SHP77 (cell line): ENCODE measurements around the gene B4GALT1.

Experiments
- DNase-seq, 2 experiments: peaks; one replicate each; lab custom pipeline; 2025; lab: John Stamatoyannopoulos, UW

B4GALT1 gene

GRCh38 chr9:33123407-33124031, 43.6 kb downstream of the B4GALT1 start:
- no peak for DNase-seq

- DNase-seq = no peak
Observed at GRCh38 chr9:33120620-33121019, 46.5 kb downstream of the B4GALT1 start.

- no peak for DNase-seq
Observed at GRCh38 chr9:33117796-33118195, 49.3 kb downstream of the B4GALT1 start.

GRCh38 chr9:33117306-33117705, 49.8 kb downstream of the B4GALT1 start:
- no peak for DNase-seq

GRCh38 chr9:33116860-33117259, 50.3 kb downstream of the B4GALT1 start:
- no peak for DNase-seq

GRCh38 chr9:33114746-33115145, 52.4 kb downstream of the B4GALT1 start:
- no peak for DNase-seq

- DNase-seq = no peak
Observed at GRCh38 chr9:33113799-33114547, 53.2 kb downstream of the B4GALT1 start.

GRCh38 chr9:33112094-33112493, 55.0 kb downstream of the B4GALT1 start:
- DNase-seq = no peak

GRCh38 chr9:33111631-33112030, 55.5 kb downstream of the B4GALT1 start:
- no peak for DNase-seq

GRCh38 chr9:33110686-33111085, 56.5 kb downstream of the B4GALT1 start:
- no peak for DNase-seq

GRCh38 chr9:33109850-33110595, 57.1 kb downstream of the B4GALT1 start:
- no peak for DNase-seq

- no peak for DNase-seq
Observed at GRCh38 chr9:33109097-33109496, 58.0 kb downstream of the B4GALT1 start.

GRCh38 chr9:33108472-33108871, 58.7 kb downstream of the B4GALT1 start:
- DNase-seq = no peak

GRCh38 chr9:33107762-33108161, 59.4 kb downstream of the B4GALT1 start:
- no peak for DNase-seq

- DNase-seq = no peak
Observed at GRCh38 chr9:33106827-33107621, 60.1 kb downstream of the B4GALT1 start.

GRCh38 chr9:33106372-33106771, 60.8 kb downstream of the B4GALT1 start:
- no peak for DNase-seq

- DNase-seq = no peak
Observed at GRCh38 chr9:33105959-33106358, 61.2 kb downstream of the B4GALT1 start.

GRCh38 chr9:33105504-33105903, 61.6 kb downstream of the B4GALT1 start:
- no peak for DNase-seq

GRCh38 chr9:33104401-33104800, 62.7 kb downstream of the B4GALT1 start:
- DNase-seq = no peak

GRCh38 chr9:33103501-33104281, 63.4 kb downstream of the B4GALT1 start:
- no peak for DNase-seq

GRCh38 chr9:33102551-33103210, 64.5 kb downstream of the B4GALT1 start:
- DNase-seq = no peak
